Endothelial cell of umbilical vein (primary cell): ENCODE measurements around the gene ANKS1A.

ENCODE experiments used
- CTCF ChIP-seq, 2 donors: IDR thresholded peaks; 1 replicate in 1 of 2; 2 replicates in 1 of 2; pipeline ENCODE4 v1.5.1; 2011; ENCODE audit warnings: low read length in 2 of 2, mild to moderate bottlenecking in 2 of 2, moderate library complexity in 2 of 2, control low read depth in 1 of 2, inconsistent platforms in 1 of 2, low read depth in 1 of 2; ENCODE audit not compliant: insufficient read depth in 1 of 2; ENCODE audit errors: extremely low read depth in 1 of 2
- MYC ChIP-seq: IDR thresholded peaks from one replicate; pipeline ENCODE4 v1.6.1; 2011; ENCODE audit warnings: mild to moderate bottlenecking, low read depth, low read length
- POLR2A ChIP-seq: IDR thresholded peaks from 2 replicates; pipeline ENCODE4 v1.6.1; 2012; ENCODE audit warnings: low read depth, mild to moderate bottlenecking, control low read depth, low read length
- POLR2AphosphoS5 ChIP-seq: IDR thresholded peaks from 2 replicates; pipeline ENCODE4 v1.6.1; 2012; ENCODE audit warnings: low read depth, mild to moderate bottlenecking, control low read depth, low read length, moderate library complexity; ENCODE audit not compliant: insufficient read depth

- TF ChIP-seq CTCF (IDR thresholded peaks at IDR 0.05; ENCODE audit: extremely low read depth in 1 of 2, insufficient read depth in 1 of 2, low read depth in 1 of 2, low read length in 2 of 2) (no peak), POLR2AphosphoS5 (no peak), POLR2A (no peak), MYC (no peak)
Observed at GRCh38 chr6:34961574-34961973, 72.5 kb downstream of the ANKS1A start.
